ENCODE measurements around the gene TMCC2.

- TF ChIP-seq POLR2AphosphoS5 (IDR thresholded peaks at IDR 0.05; ENCODE audit: low read depth, low read length), result no peak
- TF ChIP-seq CTCF (IDR thresholded peaks at IDR 0.05), result no peak
- TF ChIP-seq SIN3A (IDR thresholded peaks at IDR 0.05; ENCODE audit: borderline replicate concordance, insufficient read depth, low read depth, low read length), result no peak
- TF ChIP-seq REST (IDR thresholded peaks at IDR 0.05; ENCODE audit: insufficient read depth in 1 of 2, low read depth in 2 of 2, low read length in 1 of 2), result no peak
Observed at GRCh38 chr1:205230982-205231381, 3.2 kb downstream of the TMCC2 start.
